IMR-90 (cell line): ENCODE data around the gene ROMO1. TPM values are rescaled to one million over a fixed set of nuclear protein-coding genes. Genes with fewer than 3 reads are reported as not detected.

Experiments
- ATAC-seq: fragments of 200-7000 bp; cut with Tn5 transposase; 2 replicates; pipeline ENCODE4 v1.9.1; 2020; ENCODE audit warnings: low read depth, mild to moderate bottlenecking, moderate library complexity
- BruUV-seq: library from RNA; stranded (reverse); fragments of 400-500 nt; replicated peaks from 2 replicates; lab custom pipeline; 2021; lab: Mats Ljungman, UMichigan
- CTCF ChIA-PET: fragments of 300-600 bp; formaldehyde crosslinking; extraction: SDS; loops from one replicate; lab custom pipeline; 2021; ENCODE audit warnings: antibody characterized with exemption; lab: Yijun Ruan, JAX
- POLR2A ChIA-PET: fragments of 300-600 bp; sonication (Branson Sonifier 250); formaldehyde crosslinking; loops from one replicate; lab custom pipeline; 2022; ENCODE audit warnings: antibody characterized with exemption; ENCODE audit not compliant: unreplicated experiment; lab: Charles Lee
- DNase-seq: peaks from one replicate; pipeline ENCODE4 v3.0.0; 2013
- H2AFZ ChIP-seq: replicated peaks from 2 replicates; pipeline ENCODE3; 2013; ENCODE audit warnings: low read length, mild to moderate bottlenecking; ENCODE audit not compliant: poor library complexity
- H2AK5ac ChIP-seq: 2 replicates; pipeline ENCODE4 v1.6.1; 2013; ENCODE audit warnings: low read depth, low read length, inconsistent platforms
- H2AK9ac ChIP-seq: replicated peaks from 2 replicates; pipeline ENCODE3; 2013; ENCODE audit warnings: mild to moderate bottlenecking, low read depth, low read length, moderate library complexity; ENCODE audit not compliant: poor library complexity
- H2BK120ac ChIP-seq: 2 replicates; pipeline ENCODE4 v1.6.1; 2013; ENCODE audit warnings: low read depth, low read length, inconsistent platforms
- H2BK15ac ChIP-seq: 3 replicates; pipeline ENCODE4 v1.6.1; 2013; ENCODE audit warnings: low read depth, low read length, inconsistent platforms
- H2BK20ac ChIP-seq: 2 replicates; pipeline ENCODE4 v1.6.1; 2013; ENCODE audit warnings: low read depth, mild to moderate bottlenecking, inconsistent platforms, low read length, moderate library complexity
- H2BK5ac ChIP-seq: 2 replicates; pipeline ENCODE4 v1.6.1; 2013; ENCODE audit warnings: mild to moderate bottlenecking, low read depth, low read length, inconsistent platforms; ENCODE audit not compliant: poor library complexity, severe bottlenecking
- H3K14ac ChIP-seq: replicated peaks from 2 replicates; pipeline ENCODE4 v1.6.1; 2013; ENCODE audit warnings: low read depth, low read length, inconsistent platforms
- H3K18ac ChIP-seq: 2 replicates; pipeline ENCODE4 v1.6.1; 2013; ENCODE audit warnings: low read depth, low read length, control low read depth
- H3K23ac ChIP-seq: 2 replicates; pipeline ENCODE4 v1.6.1; 2013; ENCODE audit warnings: low read depth, low read length, inconsistent platforms
- H3K27ac ChIP-seq: 2 replicates; pipeline ENCODE4 v1.5.1; 2013; ENCODE audit warnings: mild to moderate bottlenecking, control low read depth, low read length; ENCODE audit not compliant: insufficient read depth
- H3K27me3 ChIP-seq: 2 replicates; pipeline ENCODE4 v1.6.1; 2013; ENCODE audit warnings: low read length; ENCODE audit not compliant: control insufficient read depth, insufficient read depth
- H3K36me3 ChIP-seq: 2 replicates; pipeline ENCODE4 v1.6.1; 2013; ENCODE audit warnings: low read length, mixed read lengths; ENCODE audit not compliant: control insufficient read depth, insufficient read depth
- H3K4ac ChIP-seq: 2 replicates; pipeline ENCODE4 v1.6.1; 2013; ENCODE audit warnings: low read depth, low read length, inconsistent platforms
- H3K4me1 ChIP-seq: 2 replicates; pipeline ENCODE4 v1.6.1; 2013; ENCODE audit warnings: low read length, mixed read lengths; ENCODE audit not compliant: control insufficient read depth, insufficient read depth
- H3K4me2 ChIP-seq: 2 replicates; pipeline ENCODE4 v1.6.1; 2013; ENCODE audit warnings: low read depth, mild to moderate bottlenecking, control low read depth, low read length, moderate library complexity
- H3K4me3 ChIP-seq: 2 replicates; pipeline ENCODE4 v1.5.1; 2013; ENCODE audit warnings: low read depth, mild to moderate bottlenecking, control low read depth, low read length, moderate library complexity; ENCODE audit not compliant: insufficient read depth
- H3K56ac ChIP-seq: 2 replicates; pipeline ENCODE4 v1.6.1; 2013; ENCODE audit warnings: low read length, inconsistent platforms; ENCODE audit not compliant: insufficient read depth; ENCODE audit errors: extremely low read depth
- H3K79me1 ChIP-seq, 2 experiments: 2 replicates each; pipeline ENCODE4 v1.6.1; 2013; ENCODE audit warnings: low read length in 2 of 2, inconsistent platforms in 1 of 2, low read depth in 1 of 2
- H3K9ac ChIP-seq: 2 replicates; pipeline ENCODE4 v1.6.1; 2013; ENCODE audit warnings: low read depth, low read length, control low read depth
- H3K9me1 ChIP-seq: 2 replicates; pipeline ENCODE4 v1.6.1; 2013; ENCODE audit warnings: low read length, inconsistent platforms; ENCODE audit not compliant: insufficient read depth
- H3K9me3 ChIP-seq: 2 replicates; pipeline ENCODE4 v1.6.1; 2013; ENCODE audit warnings: low read length; ENCODE audit not compliant: control insufficient read depth, insufficient read depth
- H4K20me1 ChIP-seq: 2 replicates; pipeline ENCODE4 v1.6.1; 2013; ENCODE audit warnings: low read length, inconsistent platforms; ENCODE audit not compliant: insufficient read depth
- H4K5ac ChIP-seq: 2 replicates; pipeline ENCODE4 v1.6.1; 2013; ENCODE audit warnings: mild to moderate bottlenecking, low read depth, low read length, control low read depth
- H4K8ac ChIP-seq, 2 experiments: 2 replicates each; pipeline ENCODE4 v1.6.1; 2013; ENCODE audit warnings: low read depth in 2 of 2, low read length in 2 of 2, control low read depth in 1 of 2, inconsistent platforms in 1 of 2
- H4K91ac ChIP-seq: 2 replicates; pipeline ENCODE4 v1.6.1; 2013; ENCODE audit warnings: low read depth, low read length, inconsistent platforms; ENCODE audit not compliant: insufficient read depth
- CEBPB ChIP-seq: IDR thresholded peaks from 2 replicates; pipeline ENCODE4 v1.6.1; 2012; ENCODE audit warnings: low read depth, low read length, improper control_type of control experiment
- SMC3 ChIP-seq: fragments of 150-350 bp; IDR thresholded peaks from 2 replicates; pipeline ENCODE4 v1.6.1; 2016; ENCODE audit warnings: low read depth, mild to moderate bottlenecking, antibody characterized with exemption, low read length, moderate library complexity
- WGBS, 2 experiments: methylation state at CpG; one replicate each; pipeline versions ENCODE4 v1.1.5 to v1.1.7; 2013; ENCODE audit warnings: missing lambda C conversion rate in 2 of 2; ENCODE audit not compliant: insufficient read length in 1 of 2; ENCODE audit errors: extremely low coverage in 2 of 2; 5-methylcytosine and 5-hydroxymethylcytosine counted together
- dilution Hi-C: fragments of 300-500 bp; cut with HindIII; formaldehyde crosslinking; loops from one replicate; pipeline ENCODE4 v1.14.3; 2018; ENCODE audit warnings: low sequenced_read_pairs; ENCODE audit not compliant: unreplicated experiment
- in situ Hi-C: fragments of 300-500 bp; cut with MboI; formaldehyde crosslinking; loops from 3 replicates; pipeline ENCODE4 v1.14.3; 2019; ENCODE audit warnings: low sequenced_read_pairs, inconsistent platforms, mixed read lengths
- intact Hi-C: fragments of 100-400 bp; cut with micrococcal nuclease; formaldehyde crosslinking; loops from 2 replicates; pipeline ENCODE4 v1.10.0; 2022
- polyA plus RNA-seq, 3 experiments: library from polyadenylated mRNA; depleted of rRNA; stranded (reverse); fragments of >200 nt; gene quantifications; 2 replicates each; pipeline ENCODE4 v1.2.3, GENCODE V29; 2012; ENCODE audit warnings: low replicate concordance in 1 of 3
- total RNA-seq: library from RNA; depleted of rRNA; stranded (reverse); fragments of >200 nt; gene quantifications from 2 replicates; pipeline ENCODE4 v1.2.3, GENCODE V29; 2012

Gene ROMO1
- total and polyA plus RNA-seq, 2 of the 4 experiments (the other 2 are of a cell fraction), result 223 to 555 TPM

DNA sequence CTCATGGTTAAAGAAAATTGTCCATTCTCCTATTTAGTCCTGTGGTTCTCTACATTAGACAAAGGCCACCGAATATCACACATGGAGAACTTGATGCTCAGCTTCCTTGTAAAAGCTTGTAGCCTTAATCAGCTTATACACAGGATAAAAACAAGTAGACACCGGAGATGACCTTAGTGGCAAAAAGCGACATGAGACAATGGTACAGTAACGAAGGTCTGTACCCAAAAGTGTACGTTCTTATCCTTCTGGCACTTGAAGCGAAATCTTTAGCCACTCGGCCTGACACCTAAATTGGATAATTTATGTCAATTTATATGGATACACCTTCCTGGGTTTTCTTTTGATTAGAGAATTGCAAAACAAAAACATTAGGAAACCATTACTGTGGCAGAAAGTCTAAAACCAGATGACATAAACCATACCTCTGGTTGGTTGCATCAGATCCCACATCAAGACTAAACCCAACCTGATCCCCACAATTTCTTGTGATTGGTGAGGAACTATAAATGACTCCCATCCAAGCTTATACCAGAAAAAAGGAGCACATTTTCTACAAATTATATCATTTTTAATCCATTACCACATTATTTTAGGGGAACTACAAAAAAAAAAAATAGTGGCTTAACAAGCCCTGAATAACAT is 36.7 kb downstream of the ROMO1 start:
- WGBS, 2 experiments, result no CpG with 5 or more reads among the region's 7 CpGs
- no peak overlapping the region for H3K27ac ChIP-seq

More for the DNA sequence above, 36.7 kb downstream of the ROMO1 start:
- Histone ChIP-seq H3K27me3 (no peaks in the 10 kb centered on the region), H2BK5ac (no peak overlapping the region), H2BK15ac (no peak overlapping the region), H3K56ac (no peak overlapping the region), H2AK5ac (no peak overlapping the region), H4K8ac (no peak overlapping the region), H3K4me3 (no peak overlapping the region), H3K36me3 (peaks cover 66% of the 10 kb centered on the region), H3K4ac (no peak overlapping the region), H3K9me3 (no peaks in the 10 kb centered on the region), H3K9me1 (peaks cover 3% of the 10 kb centered on the region), H4K91ac (no peak overlapping the region), H4K5ac (no peak overlapping the region), H3K14ac (no peak overlapping the region), H3K9ac (no peak overlapping the region), H2BK20ac (no peak overlapping the region), H3K18ac (no peak overlapping the region), H3K4me1 (peaks cover 6% of the 10 kb centered on the region), H2AK9ac (no peak overlapping the region), H3K23ac (no peak overlapping the region), H3K79me1 (peaks cover 0 to 22% of the 10 kb centered on the region in 2 experiments; a peak in 2 of 4 replicates), H3K4me2 (peak overlapping the region; percentile 58), H4K20me1 (peaks cover 99% of the 10 kb centered on the region), H2BK120ac (no peak overlapping the region), H2AFZ (no peak overlapping the region)
- POLR2A ChIA-PET, result interaction anchor here (0.7 to 1.0 kb wide), 2 partner anchors 28 to 36 kb away, joined by 3 to 6 read pairs; partner anchors contain the start of genes NFS1 and ROMO1
- ATAC-seq (no peak), DNase-seq (no peak)
- CTCF ChIA-PET, result no interaction called here
- in situ Hi-C loops, result no loop called here
- dilution Hi-C loops, result no loop called here
- BruUV-seq, result no TSS peak
- TF ChIP-seq CEBPB (peak; percentile 33; the same call in 1 of the 2 replicates), SMC3 (no peak)
- intact Hi-C loops, result no loop called here
